H1 (cell line): ENCODE measurements around the gene MLKL. TPM values are rescaled to one million over a fixed set of nuclear protein-coding genes. Genes with fewer than 3 reads are reported as not detected.

ENCODE experiments used
- CTCF ChIA-PET: fragments of 300-600 bp; sonication (Branson Sonifier 250); formaldehyde crosslinking; loops from one replicate; lab custom pipeline; 2021; ENCODE audit not compliant: partially characterized antibody; lab: Charles Lee
- POLR2A ChIA-PET: fragments of 300-600 bp; sonication (Branson Sonifier 250); formaldehyde crosslinking; loops from one replicate; lab custom pipeline; 2021; ENCODE audit warnings: inconsistent platforms; ENCODE audit not compliant: partially characterized antibody; lab: Charles Lee
- DNase-seq, 2 experiments: peaks; one replicate each; pipeline versions ENCODE4 v3.0.0 to v3.0.0-alpha.2; 2010 to 2022; ENCODE audit warnings: low spot score in 2 of 2, low read depth in 1 of 2, mixed read lengths in 1 of 2
- FAIRE-seq: peaks from 2 replicates; lab custom pipeline; 2011; peaks lifted over from hg19 to GRCh38; lab: Jason Lieb, UNC
- H2AFZ ChIP-seq: 2 replicates; pipeline ENCODE4 v1.8.1; 2012; ENCODE audit warnings: low read length, inconsistent platforms
- H2AK5ac ChIP-seq: 2 replicates; pipeline ENCODE4 v1.6.1; 2013; ENCODE audit warnings: low read depth, low read length
- H2BK120ac ChIP-seq: replicated peaks from 2 replicates; pipeline ENCODE3; 2013; ENCODE audit warnings: low read depth, low read length, inconsistent platforms
- H2BK12ac ChIP-seq: 2 replicates; pipeline ENCODE4 v1.6.1; 2013; ENCODE audit warnings: low read depth, low read length
- H2BK15ac ChIP-seq: 2 replicates; pipeline ENCODE4 v1.6.1; 2013; ENCODE audit warnings: low read length
- H2BK20ac ChIP-seq: 2 replicates; pipeline ENCODE4 v1.6.1; 2013; ENCODE audit warnings: low read length
- H2BK5ac ChIP-seq: 2 replicates; pipeline ENCODE4 v1.6.1; 2013; ENCODE audit warnings: low read depth, low read length
- H3K14ac ChIP-seq: 2 replicates; pipeline ENCODE4 v1.6.1; 2013; ENCODE audit warnings: inconsistent platforms; ENCODE audit not compliant: insufficient read length
- H3K18ac ChIP-seq: 2 replicates; pipeline ENCODE4 v1.6.1; 2013; ENCODE audit warnings: low read length; ENCODE audit errors: extremely low read depth
- H3K23ac ChIP-seq: 2 replicates; pipeline ENCODE4 v1.6.1; 2013; ENCODE audit warnings: inconsistent platforms; ENCODE audit not compliant: insufficient read length
- H3K23me2 ChIP-seq: 2 replicates; pipeline ENCODE4 v1.6.1; 2013; ENCODE audit warnings: low read depth, low read length
- H3K27ac ChIP-seq: 2 replicates; pipeline ENCODE4 v1.6.1; 2011; ENCODE audit warnings: low read depth, low read length, inconsistent platforms
- H3K27me3 ChIP-seq, 4 experiments: replicated peaks in 1 of 4; 1 replicate in 1 of 4; 2 replicates in 3 of 4; pipeline versions ENCODE4 v1.6.1 to v1.8.1; 2011 to 2013; ENCODE audit warnings: low read length in 3 of 4, mild to moderate bottlenecking in 3 of 4, inconsistent platforms in 2 of 4, mixed read lengths in 2 of 4, moderate library complexity in 1 of 4; ENCODE audit not compliant: control insufficient read depth in 3 of 4, insufficient read depth in 3 of 4; ENCODE audit errors: extremely low read depth in 1 of 4
- H3K36me3 ChIP-seq, 4 experiments: 2 replicates each; pipeline versions ENCODE4 v1.6.1 to v1.8.1; 2011 to 2013; ENCODE audit warnings: mild to moderate bottlenecking in 4 of 4, low read length in 3 of 4, moderate library complexity in 2 of 4, control low read depth in 1 of 4, inconsistent platforms in 1 of 4; ENCODE audit not compliant: insufficient read depth in 4 of 4, control insufficient read depth in 2 of 4
- H3K4ac ChIP-seq: replicated peaks from 2 replicates; pipeline ENCODE3; 2013; ENCODE audit warnings: low read length, low read depth, mixed read lengths, inconsistent platforms; ENCODE audit not compliant: insufficient read length
- H3K4me1 ChIP-seq, 4 experiments: replicated peaks in 1 of 4; 1 replicate in 1 of 4; 2 replicates in 3 of 4; pipeline versions ENCODE4 v1.6.1 to v1.8.1; 2011 to 2013; ENCODE audit warnings: low read length in 3 of 4, inconsistent platforms in 2 of 4, mixed read lengths in 1 of 4; ENCODE audit not compliant: insufficient read depth in 4 of 4, control insufficient read depth in 3 of 4
- H3K4me2 ChIP-seq, 2 experiments: 2 replicates each; pipeline versions ENCODE4 v1.6.1 to v1.8.1; 2011 to 2013; ENCODE audit warnings: low read depth in 2 of 2, low read length in 2 of 2, control low read depth in 1 of 2, inconsistent platforms in 1 of 2, mild to moderate bottlenecking in 1 of 2; ENCODE audit not compliant: insufficient read depth in 1 of 2
- H3K4me3 ChIP-seq, 4 experiments: fragments of 200-600, 300-600 bp in 1 of 4; sonication (generic), shearing (Covaris generic), sonication (Bioruptor Twin) in 1 of 4; 2 replicates each; pipeline versions ENCODE4 v1.5.1 to v1.8.1; 2011 to 2016; ENCODE audit warnings: low read length in 4 of 4, low read depth in 3 of 4, control low read depth in 2 of 4, inconsistent platforms in 2 of 4, mild to moderate bottlenecking in 2 of 4, mixed read lengths in 1 of 4, moderate library complexity in 1 of 4; ENCODE audit not compliant: insufficient read depth in 2 of 4; ENCODE audit errors: extremely low read depth in 1 of 4
- H3K56ac ChIP-seq: replicated peaks from 2 replicates; pipeline ENCODE3; 2013; ENCODE audit warnings: low read depth, mild to moderate bottlenecking, mixed read lengths, low read length, inconsistent platforms; ENCODE audit not compliant: insufficient read length
- H3K79me1 ChIP-seq: 2 replicates; pipeline ENCODE4 v1.6.1; 2013; ENCODE audit warnings: low read depth, low read length, control low read depth
- H3K79me2 ChIP-seq, 2 experiments: 2 replicates each; pipeline versions ENCODE4 v1.6.1 to v1.8.1; 2012 to 2013; ENCODE audit warnings: low read length in 2 of 2, mild to moderate bottlenecking in 2 of 2, inconsistent platforms in 1 of 2; ENCODE audit not compliant: insufficient read depth in 2 of 2, control insufficient read depth in 1 of 2
- H3K9ac ChIP-seq, 4 experiments: replicated peaks in 1 of 4; 1 replicate in 1 of 4; 2 replicates in 3 of 4; pipeline versions ENCODE4 v1.6.1 to v1.8.1; 2011 to 2013; ENCODE audit warnings: low read depth in 3 of 4, low read length in 3 of 4, control low read depth in 2 of 4, mild to moderate bottlenecking in 2 of 4, moderate library complexity in 2 of 4, inconsistent platforms in 1 of 4; ENCODE audit errors: extremely low read depth in 1 of 4
- H3K9me3 ChIP-seq, 2 experiments: 2 replicates each; pipeline versions ENCODE4 v1.6.1 to v1.8.1; 2012 to 2013; ENCODE audit warnings: mild to moderate bottlenecking in 2 of 2, moderate library complexity in 2 of 2, control low read depth in 1 of 2, inconsistent platforms in 1 of 2, low read depth in 1 of 2, low read length in 1 of 2, mixed read lengths in 1 of 2; ENCODE audit not compliant: insufficient read depth in 2 of 2
- H4K20me1 ChIP-seq, 2 experiments: replicated peaks in 1 of 2; 2 replicates each; pipeline versions ENCODE3 to v1.8.1; 2011 to 2013; ENCODE audit warnings: inconsistent platforms in 2 of 2, low read length in 2 of 2, mild to moderate bottlenecking in 1 of 2; ENCODE audit not compliant: insufficient read depth in 2 of 2, control insufficient read depth in 1 of 2
- H4K5ac ChIP-seq: 2 replicates; pipeline ENCODE4 v1.6.1; 2013; ENCODE audit warnings: low read length, low read depth, mixed read lengths, inconsistent platforms; ENCODE audit not compliant: insufficient read length
- H4K8ac ChIP-seq: 2 replicates; pipeline ENCODE4 v1.8.0; 2013; ENCODE audit warnings: mild to moderate bottlenecking, moderate library complexity, low read length, inconsistent platforms; ENCODE audit not compliant: insufficient read depth; ENCODE audit errors: extremely low read depth
- H4K91ac ChIP-seq: replicated peaks from 2 replicates; pipeline ENCODE3; 2013; ENCODE audit warnings: low read length, mixed read lengths, inconsistent platforms; ENCODE audit not compliant: insufficient read length
- CTBP2 ChIP-seq: IDR thresholded peaks from 2 replicates; pipeline ENCODE4 v1.7.0; 2011; ENCODE audit warnings: borderline replicate concordance, mild to moderate bottlenecking, moderate library complexity, mixed read lengths, low read length; ENCODE audit not compliant: insufficient read depth, insufficient read length
- SP2 ChIP-seq: IDR thresholded peaks from 2 replicates; pipeline ENCODE4 v1.6.1; 2012; ENCODE audit warnings: mild to moderate bottlenecking, low read length, inconsistent platforms
- ZNF274 ChIP-seq: IDR thresholded peaks from 2 replicates; pipeline ENCODE4 v1.7.0; 2012; ENCODE audit warnings: low read length, borderline replicate concordance; ENCODE audit errors: extremely low read depth
- WGBS, 2 experiments: shearing (Covaris generic) in 1 of 2; methylation state at CpG; one replicate each; pipeline versions ENCODE4 v1.1.6 to v1.1.7; 2013 to 2015; ENCODE audit warnings: low lambda C conversion rate in 2 of 2, mixed read lengths in 2 of 2, inconsistent platforms in 1 of 2, low coverage in 1 of 2, missing lambda C conversion rate in 1 of 2; ENCODE audit not compliant: insufficient replicate concordance in 2 of 2, insufficient coverage in 1 of 2, insufficient read length in 1 of 2; ENCODE audit errors: extremely low coverage in 1 of 2, missing lambda C conversion rate in 1 of 2; 5-methylcytosine and 5-hydroxymethylcytosine counted together
- polyA plus RNA-seq, 7 experiments: library from polyadenylated mRNA; depleted of rRNA in 3 of 7; stranded (reverse) in 5 of 7; unstranded in 2 of 7; fragments of >200 nt in 5 of 7; fragments of 200-250 nt in 2 of 7; gene quantifications; 1 replicate in 5 of 7; 2 replicates in 1 of 7; 4 replicates in 1 of 7; pipeline versions ENCODE4 v1.2.1 to v1.2.3, GENCODE V29; 2011 to 2013; ENCODE audit warnings: missing spikeins in 2 of 7, mixed read lengths in 2 of 7
- total RNA-seq: library from RNA; stranded (reverse); fragmentation: NEBNext Ultra II Directional; extraction: Animal tissue kit (Norgen Biotek cat#: 25700); gene quantifications from 2 replicates; pipeline ENCODE4 v1.2.1, GENCODE V29; 2021

The MLKL gene
- total and polyA plus RNA-seq, 2 of the 8 experiments (the other 6 are each of a cell fraction or from before 2014, with no cell fraction given): 1.6 to 2.1 TPM

DNA sequence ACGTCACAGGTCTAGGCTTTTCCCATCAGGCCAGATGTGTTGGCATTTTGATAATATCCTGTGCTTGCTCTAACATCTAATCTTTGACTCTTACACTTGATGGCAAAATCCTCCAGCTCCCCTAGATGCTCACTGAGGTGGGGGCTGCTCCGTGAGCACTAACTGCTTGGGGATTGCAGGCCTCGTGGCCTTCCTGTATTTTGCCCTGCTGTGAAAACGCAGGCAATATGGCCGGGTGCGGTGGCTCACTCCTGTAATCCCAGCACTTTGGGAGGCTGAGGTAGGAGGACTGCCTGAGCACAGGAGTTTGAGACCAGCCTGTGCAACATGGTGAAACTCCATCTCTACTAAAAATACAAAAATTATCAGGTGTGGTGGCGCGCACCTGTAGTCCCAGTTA is 9.7 kb upstream of the MLKL start:
- FAIRE-seq (no peak), DNase-seq (no peak)
- H3K4me2 ChIP-seq: no peak overlapping the region
- no peaks in the 10 kb centered on the region for H3K9me3 ChIP-seq
- no peaks in the 10 kb centered on the region for H3K79me1 ChIP-seq
- no peak overlapping the region for H2BK15ac ChIP-seq
- no peak overlapping the region for H2AFZ ChIP-seq
- H4K20me1 ChIP-seq: no peaks in the 10 kb centered on the region
- H3K79me2 ChIP-seq: no peaks in the 10 kb centered on the region
- no peak overlapping the region for H4K5ac ChIP-seq
- POLR2A ChIA-PET: no interaction called here
- CTCF ChIA-PET: interaction anchor here (0.6 to 21.3 kb wide), 29 partner anchors 8 to 395 kb away, joined by 3 to 576 read pairs (median 4); partner anchors contain the start of genes FA2H and MLKL
- 98% methylated on average over 8 of the region's 8 CpGs; no CpG with 5 or more reads in 1 of the 2 experiments for WGBS, 2 experiments
- TF ChIP-seq SP2: no peak
- TF ChIP-seq CTBP2: no peak
- no peak for TF ChIP-seq ZNF274
- H3K27ac ChIP-seq: no peak overlapping the region
- no peak overlapping the region for H3K18ac ChIP-seq
- H3K56ac ChIP-seq: no peak overlapping the region
- H2BK120ac ChIP-seq: no peak overlapping the region
- H3K9ac ChIP-seq: no peak overlapping the region
- H3K4me3 ChIP-seq: no peak overlapping the region
- no peak overlapping the region for H2BK12ac ChIP-seq
- H3K4ac ChIP-seq: no peak overlapping the region
- H4K8ac ChIP-seq: no peak overlapping the region
- no peak overlapping the region for H3K23ac ChIP-seq
- H2AK5ac ChIP-seq: no peak overlapping the region
- H4K91ac ChIP-seq: no peak overlapping the region
- H3K27me3 ChIP-seq: peaks cover 0 to 2% (median 0%) of the 10 kb centered on the region in 4 experiments; a peak in 2 of 7 replicates
- H3K4me1 ChIP-seq: no peaks in the 10 kb centered on the region
- H3K36me3 ChIP-seq: no peaks in the 10 kb centered on the region
- no peak overlapping the region for H2BK20ac ChIP-seq
- no peak overlapping the region for H2BK5ac ChIP-seq
- H3K23me2 ChIP-seq: no peaks in the 10 kb centered on the region
- no peak overlapping the region for H3K14ac ChIP-seq
